Mesenchymal stem cell (in vitro differentiated cells and primary cell): ENCODE measurements around the gene DERL2.

Source experiments
- DNase-seq: peaks from one replicate; pipeline ENCODE4 v3.0.0-alpha.2; 2013
- H2AFZ ChIP-seq: one replicate; pipeline ENCODE4 v1.6.1; 2013; ENCODE audit warnings: low read depth, mild to moderate bottlenecking, control low read depth, inconsistent platforms, low read length, moderate library complexity
- H2AK5ac ChIP-seq: 2 replicates; pipeline ENCODE4 v1.6.1; 2013; ENCODE audit warnings: low read length, moderate library complexity, mild to moderate bottlenecking, inconsistent platforms; ENCODE audit not compliant: severe bottlenecking
- H2BK120ac ChIP-seq: one replicate; pipeline ENCODE4 v1.6.1; 2013; ENCODE audit warnings: low read depth, mild to moderate bottlenecking, inconsistent platforms, low read length, moderate library complexity
- H2BK12ac ChIP-seq, 2 experiments: one replicate each; pipeline ENCODE4 v1.6.1; 2013; ENCODE audit warnings: inconsistent platforms in 2 of 2, low read length in 2 of 2, mild to moderate bottlenecking in 2 of 2, moderate library complexity in 2 of 2, control low read depth in 1 of 2
- H2BK15ac ChIP-seq: one replicate; pipeline ENCODE4 v1.6.1; 2013; ENCODE audit warnings: mild to moderate bottlenecking, low read depth, inconsistent platforms; ENCODE audit not compliant: poor library complexity, severe bottlenecking
- H2BK5ac ChIP-seq: 2 replicates; pipeline ENCODE4 v1.6.1; 2013; ENCODE audit warnings: low read depth, mild to moderate bottlenecking, low read length, control low read depth, inconsistent platforms; ENCODE audit not compliant: poor library complexity, severe bottlenecking
- H3K14ac ChIP-seq, 2 experiments: one replicate each; pipeline ENCODE4 v1.6.1; 2013; ENCODE audit warnings: inconsistent platforms in 2 of 2, low read length in 2 of 2, control low read depth in 1 of 2, mild to moderate bottlenecking in 1 of 2, moderate library complexity in 1 of 2
- H3K18ac ChIP-seq, 2 experiments: one replicate each; pipeline ENCODE4 v1.6.1; 2013; ENCODE audit warnings: inconsistent platforms in 2 of 2, low read length in 2 of 2, control low read depth in 1 of 2, low read depth in 1 of 2, mild to moderate bottlenecking in 1 of 2
- H3K23ac ChIP-seq, 2 experiments: one replicate each; pipeline ENCODE4 v1.6.1; 2013; ENCODE audit warnings: inconsistent platforms in 2 of 2, low read length in 2 of 2, mild to moderate bottlenecking in 2 of 2, moderate library complexity in 2 of 2, control low read depth in 1 of 2
- H3K27ac ChIP-seq: 2 replicates; pipeline ENCODE4 v1.5.1; 2013; ENCODE audit warnings: mild to moderate bottlenecking, moderate library complexity, low read length, control low read depth, inconsistent platforms; ENCODE audit not compliant: poor library complexity, severe bottlenecking
- H3K27me3 ChIP-seq, 2 experiments: 2 replicates each; pipeline versions ENCODE4 v1.6.1 to v1.7.0; 2013; ENCODE audit warnings: low read length in 2 of 2, mild to moderate bottlenecking in 2 of 2, moderate library complexity in 2 of 2, control low read depth in 1 of 2, inconsistent platforms in 1 of 2; ENCODE audit not compliant: control insufficient read depth in 1 of 2, insufficient read depth in 1 of 2
- H3K36me3 ChIP-seq, 2 experiments: 2 replicates each; pipeline versions ENCODE4 v1.6.1 to v1.7.0; 2013; ENCODE audit warnings: low read length in 2 of 2, control low read depth in 1 of 2, inconsistent platforms in 1 of 2, low read depth in 1 of 2, mild to moderate bottlenecking in 1 of 2; ENCODE audit not compliant: insufficient read depth in 2 of 2, control insufficient read depth in 1 of 2
- H3K4ac ChIP-seq, 2 experiments: one replicate each; pipeline ENCODE4 v1.6.1; 2013; ENCODE audit warnings: inconsistent platforms in 2 of 2, low read length in 2 of 2, mild to moderate bottlenecking in 2 of 2, moderate library complexity in 2 of 2, control low read depth in 1 of 2, low read depth in 1 of 2
- H3K4me1 ChIP-seq: 2 replicates; pipeline ENCODE4 v1.6.1; 2013; ENCODE audit warnings: low read depth, low read length, control low read depth; ENCODE audit not compliant: control insufficient read depth, insufficient read depth
- H3K4me2 ChIP-seq: 2 replicates; pipeline ENCODE4 v1.6.1; 2013; ENCODE audit warnings: low read length, mild to moderate bottlenecking, inconsistent platforms; ENCODE audit not compliant: poor library complexity, severe bottlenecking
- H3K4me3 ChIP-seq, 2 experiments: 2 replicates each; pipeline versions ENCODE4 v1.5.1 to v1.7.0; 2013; ENCODE audit warnings: low read length in 2 of 2, mild to moderate bottlenecking in 2 of 2, control low read depth in 1 of 2, low read depth in 1 of 2; ENCODE audit not compliant: insufficient read depth in 1 of 2
- H3K79me1 ChIP-seq: replicated peaks from 2 replicates; pipeline ENCODE4 v1.6.1; 2013; ENCODE audit warnings: mild to moderate bottlenecking, control low read depth, low read length, inconsistent platforms; ENCODE audit not compliant: poor library complexity, severe bottlenecking
- H3K9ac ChIP-seq: 2 replicates; pipeline ENCODE4 v1.7.0; 2013; ENCODE audit warnings: mild to moderate bottlenecking, low read length, moderate library complexity
- H3K9me3 ChIP-seq: 2 replicates; pipeline ENCODE4 v1.7.0; 2013; ENCODE audit warnings: mild to moderate bottlenecking, low read length; ENCODE audit not compliant: control insufficient read depth
- H4K8ac ChIP-seq: one replicate; pipeline ENCODE4 v1.6.1; 2013; ENCODE audit warnings: inconsistent platforms, mild to moderate bottlenecking, low read length, moderate library complexity
- H4K91ac ChIP-seq: one replicate; pipeline ENCODE4 v1.6.1; 2013; ENCODE audit warnings: mild to moderate bottlenecking, low read length, inconsistent platforms
- WGBS: methylation state at CpG from one replicate; pipeline ENCODE4 v1.1.7; 2013; ENCODE audit warnings: mixed read lengths; 5-methylcytosine and 5-hydroxymethylcytosine counted together

The DERL2 gene

GRCh38 chr17:5425826-5426225 lies 60.2 kb downstream of the DERL2 start:
- Histone ChIP-seq H4K8ac (no peak overlapping the region), H2AK5ac (no peak overlapping the region), H3K23ac (no peak overlapping the region), H4K91ac (no peak overlapping the region), H3K36me3 (peaks cover 54 to 81% of the 10 kb centered on the region in 2 experiments), H3K4ac (no peak overlapping the region), H3K14ac (no peak overlapping the region), H3K9me3 (no peaks in the 10 kb centered on the region), H2BK12ac (no peak overlapping the region), H2BK120ac (no peak overlapping the region), H2BK5ac (no peak overlapping the region), H2AFZ (no peak overlapping the region), H3K27me3 (no peaks in the 10 kb centered on the region), H3K4me2 (no peak overlapping the region), H3K27ac (no peak overlapping the region), H3K9ac (no peak overlapping the region), H3K79me1 (peaks cover 24% of the 10 kb centered on the region), H3K4me1 (peaks cover 3% of the 10 kb centered on the region), H3K4me3 (no peak overlapping the region), H3K18ac (no peak overlapping the region), H2BK15ac (no peak overlapping the region)
- DNase-seq, result no peak
- WGBS, result 99% methylated on average over 3 of the region's 3 CpGs

GRCh38 chr17:5424909-5425308 lies 61.1 kb downstream of the DERL2 start:
- H2BK120ac ChIP-seq, result no peak overlapping the region
- no peak overlapping the region for H2BK5ac ChIP-seq
- no peaks in the 10 kb centered on the region for H3K27me3 ChIP-seq
- no peak overlapping the region for H3K14ac ChIP-seq
- 100% methylated on average over 1 of the region's 1 CpG for WGBS
- H2AK5ac ChIP-seq, result no peak overlapping the region
- no peak overlapping the region for H2BK12ac ChIP-seq
- no peak overlapping the region for H4K8ac ChIP-seq
- peak; percentile 21 for DNase-seq
- H3K79me1 ChIP-seq, result peaks cover 27% of the 10 kb centered on the region
- H3K27ac ChIP-seq, result no peak overlapping the region
- no peak overlapping the region for H3K9ac ChIP-seq
- H3K4me3 ChIP-seq, result no peak overlapping the region
- H3K9me3 ChIP-seq, result no peaks in the 10 kb centered on the region
- H4K91ac ChIP-seq, result no peak overlapping the region
- H2BK15ac ChIP-seq, result no peak overlapping the region
- no peak overlapping the region for H3K23ac ChIP-seq
- peaks cover 45 to 75% of the 10 kb centered on the region in 2 experiments for H3K36me3 ChIP-seq
- H3K4ac ChIP-seq, result no peak overlapping the region
- no peak overlapping the region for H2AFZ ChIP-seq
- H3K18ac ChIP-seq, result no peak overlapping the region
- no peak overlapping the region for H3K4me2 ChIP-seq
- peaks cover 3% of the 10 kb centered on the region for H3K4me1 ChIP-seq

DNA sequence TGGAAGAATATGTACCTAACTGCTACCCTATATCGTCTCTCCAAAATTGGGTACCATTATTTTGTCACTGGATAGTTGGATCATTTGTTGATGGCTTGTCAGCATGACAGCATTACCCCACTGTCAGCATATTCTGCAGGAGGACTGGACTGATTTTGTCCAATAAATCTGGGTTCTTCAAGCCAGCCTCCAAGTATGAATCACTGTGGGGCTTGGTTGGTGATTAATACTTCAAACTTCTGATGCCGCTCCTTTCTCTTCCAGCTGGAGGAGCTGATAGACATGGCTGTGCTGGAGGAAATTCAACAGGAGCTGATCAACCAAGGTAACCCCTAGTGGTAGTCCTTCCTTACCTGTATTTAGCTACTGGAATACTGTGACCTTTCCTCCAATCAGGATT lies 63.5 kb downstream of the DERL2 start:
- Histone ChIP-seq H3K9me3 (no peaks in the 10 kb centered on the region), H4K91ac (no peak overlapping the region), H3K4me1 (peaks cover 10% of the 10 kb centered on the region), H3K18ac (no peak overlapping the region), H3K4me2 (no peak overlapping the region), H3K4me3 (no peak overlapping the region), H3K79me1 (peaks cover 20% of the 10 kb centered on the region), H3K14ac (no peak overlapping the region), H2BK15ac (no peak overlapping the region), H3K27me3 (no peaks in the 10 kb centered on the region), H4K8ac (no peak overlapping the region), H2BK120ac (no peak overlapping the region), H2AK5ac (no peak overlapping the region), H3K27ac (no peak overlapping the region), H2BK12ac (no peak overlapping the region), H3K36me3 (peaks cover 32 to 53% of the 10 kb centered on the region in 2 experiments), H2AFZ (no peak overlapping the region), H3K23ac (no peak overlapping the region), H3K9ac (no peak overlapping the region), H2BK5ac (no peak overlapping the region), H3K4ac (no peak overlapping the region)
- DNase-seq, result peak; percentile 51
- WGBS, result 50% methylated on average over 2 of the region's 2 CpGs
